GM18909 (cell line): ENCODE data around the gene CT45A8.
"Not testable (repeated sequence)": the region's sequence is repeated elsewhere in the genome, so short reads cannot be mapped to it uniquely, and the experiment has no call there.

Experiments used
- ATAC-seq: cut with Tn5 transposase; IDR thresholded peaks from one replicate; pipeline ENCODE4 v1.9.1; 2021; ENCODE audit warnings: mild to moderate bottlenecking; ENCODE audit not compliant: unreplicated experiment, poor library complexity

CT45A8 gene, protein sequence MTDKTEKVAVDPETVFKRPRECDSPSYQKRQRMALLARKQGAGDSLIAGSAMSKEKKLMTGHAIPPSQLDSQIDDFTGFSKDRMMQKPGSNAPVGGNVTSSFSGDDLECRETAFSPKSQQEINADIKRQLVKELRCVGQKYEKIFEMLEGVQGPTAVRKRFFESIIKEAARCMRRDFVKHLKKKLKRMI

DNA sequence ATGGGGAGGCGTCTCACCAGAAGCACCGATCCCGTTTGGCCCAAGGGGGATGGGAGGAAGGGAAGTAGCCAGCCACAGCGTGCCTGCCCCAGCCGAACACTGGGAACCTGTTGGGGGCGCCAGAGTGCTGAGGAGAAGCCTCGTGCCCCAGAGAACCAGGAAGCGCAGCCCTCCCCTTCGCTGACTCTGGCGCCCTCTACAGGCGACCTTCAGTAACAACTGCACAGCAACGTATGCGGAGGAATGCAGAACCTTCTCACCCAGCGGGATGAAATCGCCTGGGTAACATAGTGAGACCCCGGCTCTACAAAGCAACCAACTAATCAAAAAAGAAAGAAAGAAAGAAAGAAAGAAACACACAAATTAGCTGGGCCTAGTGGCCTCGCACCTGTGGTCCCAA is at the start of gene CT45A8:
TSS of gene CT45A8 (minus strand) at position 101 of the 400 bp plus-strand sequence. CDS start 3,755 bp downstream, outside the sequence.
- ATAC-seq = not testable (repeated sequence)

DNA sequence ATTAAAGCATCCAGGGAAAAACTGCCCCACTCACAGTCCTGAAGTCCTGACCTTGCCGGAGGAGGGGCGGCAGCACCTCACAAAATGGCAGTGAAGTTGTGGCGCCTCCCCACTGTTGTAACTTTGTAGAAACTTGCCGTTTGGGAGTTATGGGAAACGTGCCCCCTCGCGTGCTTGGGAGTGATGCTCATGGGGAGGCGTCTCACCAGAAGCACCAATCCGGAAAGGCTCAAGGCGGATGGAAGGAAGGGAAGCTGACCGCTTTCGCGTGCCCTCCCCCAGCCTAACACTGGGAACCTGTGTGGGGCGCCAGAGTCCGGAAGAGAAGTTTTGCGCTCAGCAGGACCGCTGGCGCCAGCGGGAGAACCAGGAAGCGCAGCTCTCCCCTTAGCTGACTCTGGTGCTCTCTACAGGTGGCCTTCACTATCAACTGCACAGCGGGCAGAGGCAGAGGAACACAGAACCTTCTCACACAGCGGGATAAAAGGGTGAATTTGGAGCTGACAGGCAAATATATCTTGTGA is 39.0 kb upstream of the CT45A8 start, which contains the start of the genes CT45A10 and SAGE1:
TSS of gene CT45A10 (minus strand) at position 151 of the 524 bp plus-strand sequence. CDS start 8,100 bp downstream, outside the sequence.
TSS of gene SAGE1 (plus strand) at position 423 of the 524 bp plus-strand sequence. CDS start 2,527 bp downstream, outside the sequence.
- ATAC-seq = no peak

DNA sequence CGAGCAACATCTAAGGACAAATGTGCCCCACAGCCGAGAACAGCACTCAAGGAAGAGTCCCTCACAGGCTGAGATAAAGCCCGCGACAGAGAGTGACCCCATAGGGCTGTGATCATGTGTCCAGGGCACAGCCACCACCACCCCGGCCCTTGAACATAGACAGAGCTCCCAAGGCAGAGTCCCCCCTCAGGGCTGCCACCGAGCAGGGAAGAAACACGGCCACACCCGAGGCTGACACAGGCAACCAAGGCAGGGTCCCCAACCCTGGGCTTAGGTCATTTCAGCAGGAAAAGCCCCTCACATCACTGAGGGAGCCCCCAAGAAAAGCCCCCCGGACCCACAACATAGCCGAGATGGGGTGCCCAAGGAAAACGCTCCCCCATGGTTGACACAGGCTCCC is 38.4 kb upstream of the CT45A8 start:
- no peak for ATAC-seq

DNA sequence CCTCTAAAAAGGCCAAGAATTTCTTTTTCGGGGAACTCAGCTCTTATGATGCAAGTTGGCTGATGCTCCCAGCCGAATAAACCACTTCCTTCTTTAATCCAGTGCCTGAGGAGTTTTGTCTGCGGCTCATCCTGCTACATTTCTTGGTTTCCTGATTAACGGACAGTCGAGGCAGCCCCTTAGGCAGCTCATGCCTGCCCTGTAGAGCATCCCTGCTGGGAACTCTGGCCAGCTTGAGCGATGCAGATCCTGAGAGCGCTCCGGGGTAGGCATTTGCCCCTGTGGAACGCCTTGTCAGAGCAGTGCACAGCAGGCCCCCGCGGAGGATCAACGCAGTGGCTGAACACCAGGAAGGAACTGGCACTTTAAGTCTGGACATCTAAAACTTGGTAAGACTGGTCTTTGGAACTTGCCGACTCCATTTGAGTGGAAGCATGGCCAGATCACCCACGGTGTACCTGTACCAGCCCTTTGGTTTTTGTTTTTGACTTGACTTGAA is 35.8 kb upstream of the CT45A8 start:
- no peak for ATAC-seq

DNA sequence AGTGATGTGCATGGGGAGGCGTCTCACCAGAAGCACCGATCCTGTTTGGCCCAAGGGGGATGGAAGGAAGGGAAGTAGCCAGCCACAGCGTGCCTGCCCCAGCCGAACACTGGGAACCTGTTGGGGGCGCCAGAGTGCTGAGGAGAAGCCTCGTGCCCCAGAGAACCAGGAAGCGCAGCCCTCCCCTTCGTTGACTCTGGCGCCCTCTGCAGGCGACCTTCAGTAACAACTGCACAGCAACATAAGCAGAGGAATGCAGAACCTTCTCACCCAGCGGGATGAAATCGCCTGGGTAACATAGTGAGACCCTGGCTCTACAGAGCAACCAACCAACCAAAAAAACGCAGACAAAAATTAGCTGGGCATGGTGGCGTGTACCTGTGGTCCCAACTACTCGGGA is 34.6 kb upstream of the CT45A8 start:
- not testable (repeated sequence) for ATAC-seq

DNA sequence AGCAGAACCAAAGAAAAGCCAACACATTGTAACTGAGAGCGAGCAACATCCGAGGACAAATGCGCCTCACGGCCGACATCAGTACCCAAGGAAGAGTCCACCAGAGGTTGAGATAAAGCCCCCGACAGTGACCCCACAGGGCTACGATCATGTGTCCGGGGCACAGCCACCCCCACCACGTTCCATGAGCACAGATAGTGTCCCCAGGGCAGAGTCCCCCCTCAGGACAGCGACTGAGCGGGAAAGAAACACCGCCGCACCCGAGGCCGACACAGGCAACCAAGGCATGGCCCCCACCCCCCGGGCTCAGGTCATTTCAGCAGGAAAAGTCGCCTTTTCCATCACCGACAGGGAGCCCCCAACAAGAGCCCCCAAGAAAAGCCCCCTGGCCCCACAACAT is 33.9 kb upstream of the CT45A8 start:
- not testable (repeated sequence) for ATAC-seq

DNA sequence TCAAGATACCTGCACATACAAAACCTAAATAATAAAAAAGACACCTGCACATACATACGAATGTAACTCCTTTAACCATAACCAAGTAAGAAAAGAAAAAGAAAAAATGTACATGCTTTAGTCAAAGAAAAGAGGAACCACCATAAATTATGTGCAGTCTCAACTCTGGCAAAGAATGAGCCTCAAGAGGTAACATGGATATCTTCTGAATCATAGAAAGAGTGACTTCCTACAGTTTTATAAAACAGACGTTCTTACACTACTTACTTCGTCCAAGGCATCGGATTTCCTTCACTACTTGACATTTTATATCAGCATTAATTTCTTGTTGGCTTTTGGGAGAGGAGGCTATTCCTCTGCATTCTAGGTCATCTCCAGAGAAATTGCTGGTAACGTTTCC is 28.4 kb upstream of the CT45A8 start:
- not testable (repeated sequence) for ATAC-seq

DNA sequence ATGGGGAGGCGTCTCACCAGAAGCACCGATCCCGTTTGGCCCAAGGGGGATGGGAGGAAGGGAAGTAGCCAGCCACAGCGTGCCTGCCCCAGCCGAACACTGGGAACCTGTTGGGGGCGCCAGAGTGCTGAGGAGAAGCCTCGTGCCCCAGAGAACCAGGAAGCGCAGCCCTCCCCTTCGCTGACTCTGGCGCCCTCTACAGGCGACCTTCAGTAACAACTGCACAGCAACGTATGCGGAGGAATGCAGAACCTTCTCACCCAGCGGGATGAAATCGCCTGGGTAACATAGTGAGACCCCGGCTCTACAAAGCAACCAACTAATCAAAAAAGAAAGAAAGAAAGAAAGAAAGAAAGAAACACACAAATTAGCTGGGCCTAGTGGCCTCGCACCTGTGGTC is 17.4 kb upstream of the CT45A8 start, which contains the start of gene CT45A9:
TSS of gene CT45A9 (minus strand) at position 101 of the 400 bp plus-strand sequence. CDS start 3,751 bp downstream, outside the sequence.
- ATAC-seq = not testable (repeated sequence)

DNA sequence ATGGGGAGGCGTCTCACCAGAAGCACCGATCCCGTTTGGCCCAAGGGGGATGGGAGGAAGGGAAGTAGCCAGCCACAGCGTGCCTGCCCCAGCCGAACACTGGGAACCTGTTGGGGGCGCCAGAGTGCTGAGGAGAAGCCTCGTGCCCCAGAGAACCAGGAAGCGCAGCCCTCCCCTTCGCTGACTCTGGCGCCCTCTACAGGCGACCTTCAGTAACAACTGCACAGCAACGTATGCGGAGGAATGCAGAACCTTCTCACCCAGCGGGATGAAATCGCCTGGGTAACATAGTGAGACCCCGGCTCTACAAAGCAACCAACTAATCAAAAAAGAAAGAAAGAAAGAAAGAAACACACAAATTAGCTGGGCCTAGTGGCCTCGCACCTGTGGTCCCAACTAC is 17.2 kb downstream of the CT45A8 start, which contains the start of gene CT45A7:
TSS of gene CT45A7 (minus strand) at position 101 of the 400 bp plus-strand sequence. CDS start 3,747 bp downstream, outside the sequence.
- not testable (repeated sequence) for ATAC-seq

DNA sequence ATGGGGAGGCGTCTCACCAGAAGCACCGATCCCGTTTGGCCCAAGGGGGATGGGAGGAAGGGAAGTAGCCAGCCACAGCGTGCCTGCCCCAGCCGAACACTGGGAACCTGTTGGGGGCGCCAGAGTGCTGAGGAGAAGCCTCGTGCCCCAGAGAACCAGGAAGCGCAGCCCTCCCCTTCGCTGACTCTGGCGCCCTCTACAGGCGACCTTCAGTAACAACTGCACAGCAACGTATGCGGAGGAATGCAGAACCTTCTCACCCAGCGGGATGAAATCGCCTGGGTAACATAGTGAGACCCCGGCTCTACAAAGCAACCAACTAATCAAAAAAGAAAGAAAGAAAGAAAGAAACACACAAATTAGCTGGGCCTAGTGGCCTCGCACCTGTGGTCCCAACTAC is 34.4 kb downstream of the CT45A8 start, which contains the start of gene CT45A2:
TSS of gene CT45A2 (minus strand) at position 101 of the 400 bp plus-strand sequence. CDS start 3,747 bp downstream, outside the sequence.
- not testable (repeated sequence) for ATAC-seq

DNA sequence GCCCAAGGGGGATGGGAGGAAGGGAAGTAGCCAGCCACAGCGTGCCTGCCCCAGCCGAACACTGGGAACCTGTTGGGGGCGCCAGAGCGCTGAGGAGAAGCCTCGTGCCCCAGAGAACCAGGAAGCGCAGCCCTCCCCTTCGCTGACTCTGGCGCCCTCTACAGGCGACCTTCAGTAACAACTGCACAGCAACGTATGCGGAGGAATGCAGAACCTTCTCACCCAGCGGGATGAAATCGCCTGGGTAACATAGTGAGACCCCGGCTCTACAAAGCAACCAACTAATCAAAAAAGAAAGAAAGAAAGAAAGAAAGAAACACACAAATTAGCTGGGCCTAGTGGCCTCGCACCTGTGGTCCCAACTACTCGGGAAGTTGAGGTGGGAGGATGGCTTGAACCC is 51.7 kb downstream of the CT45A8 start, which contains the start of gene CT45A6:
TSS of gene CT45A6 (minus strand) at position 101 of the 400 bp plus-strand sequence. CDS start 3,794 bp downstream, outside the sequence.
- ATAC-seq = not testable (repeated sequence)
